GM19351 (cell line): ENCODE measurements around the gene INPP5E.

Experiments
- ATAC-seq: cut with Tn5 transposase; IDR thresholded peaks from one replicate; pipeline ENCODE4 v1.9.1; 2021; ENCODE audit warnings: mild to moderate bottlenecking, moderate library complexity; ENCODE audit not compliant: unreplicated experiment

The INPP5E gene

GRCh38 chr9:136392538-136393449 is 46.9 kb downstream of the INPP5E start:
- ATAC-seq, result no peak

GRCh38 chr9:136391737-136392537 is 47.7 kb downstream of the INPP5E start:
- ATAC-seq, result no peak

- ATAC-seq, result no peak
Observed at GRCh38 chr9:136389396-136389795, 50.2 kb downstream of the INPP5E start.

- no peak for ATAC-seq
Observed at GRCh38 chr9:136387217-136387616, 52.4 kb downstream of the INPP5E start.

GRCh38 chr9:136386018-136386417 is 53.6 kb downstream of the INPP5E start:
- ATAC-seq, result no peak

- no peak for ATAC-seq
Observed at GRCh38 chr9:136385015-136385414, 54.6 kb downstream of the INPP5E start.

GRCh38 chr9:136383436-136383835 is 56.2 kb downstream of the INPP5E start:
- ATAC-seq, result no peak

- ATAC-seq, result no peak
Observed at GRCh38 chr9:136381966-136382513, 57.6 kb downstream of the INPP5E start.

GRCh38 chr9:136381311-136381710 is 58.3 kb downstream of the INPP5E start:
- ATAC-seq, result no peak

GRCh38 chr9:136380381-136380780 is 59.3 kb downstream of the INPP5E start:
- no peak for ATAC-seq

GRCh38 chr9:136379891-136380290 is 59.8 kb downstream of the INPP5E start:
- ATAC-seq, result no peak

GRCh38 chr9:136379401-136379800 is 60.2 kb downstream of the INPP5E start:
- no peak for ATAC-seq

- ATAC-seq, result no peak
Observed at GRCh38 chr9:136379003-136379287, 60.7 kb downstream of the INPP5E start.
